ENCODE data around the gene TAF4.
A peak's percentile ranks its signal among the peaks of the same experiment; 100 is the strongest.
"Not testable (repeated sequence)": the region's sequence is repeated elsewhere in the genome, so short reads cannot be mapped to it uniquely, and the experiment has no call there.

Gene TAF4

GRCh38 chr20:62065674-62066338, at the start of gene TAF4:
TSS of gene TAF4 (minus strand) at chr20:62065881. CDS start at chr20:62065810, 71 bp downstream.
- DNase-seq, result peak; percentile 74

GRCh38 chr20:62114894-62115293, 49.2 kb upstream of the TAF4 start:
- no peak for DNase-seq

GRCh38 chr20:62112368-62112767, 46.7 kb upstream of the TAF4 start:
- no peak for DNase-seq

GRCh38 chr20:62111148-62111547, 45.5 kb upstream of the TAF4 start:
- no peak for DNase-seq

- no peak for DNase-seq
These were observed 39.9 kb upstream of the TAF4 start for GRCh38 chr20:62105592-62105991.

GRCh38 chr20:62104791-62105345, 39.2 kb upstream of the TAF4 start:
- no peak for DNase-seq

- no peak for DNase-seq
These were observed 38.6 kb upstream of the TAF4 start for GRCh38 chr20:62104234-62104789.

- no peak for DNase-seq
These were observed 38.0 kb upstream of the TAF4 start for GRCh38 chr20:62103508-62104233.

- no peak for DNase-seq
These were observed 35.4 kb upstream of the TAF4 start for GRCh38 chr20:62101078-62101477.

- DNase-seq, result no peak
These were observed 32.3 kb upstream of the TAF4 start for GRCh38 chr20:62097881-62098407.

GRCh38 chr20:62096421-62097380, 31.0 kb upstream of the TAF4 start:
- DNase-seq, result no peak

GRCh38 chr20:62089393-62089792, 23.7 kb upstream of the TAF4 start:
- DNase-seq, result no peak

- peak; percentile 21 for DNase-seq
These were observed 22.8 kb upstream of the TAF4 start for GRCh38 chr20:62088258-62089127.

- no peak for DNase-seq
These were observed 22.0 kb upstream of the TAF4 start for GRCh38 chr20:62087632-62088031.

- DNase-seq, result no peak
These were observed 21.5 kb upstream of the TAF4 start for GRCh38 chr20:62087227-62087626.

- DNase-seq, result no peak
These were observed 19.5 kb upstream of the TAF4 start for GRCh38 chr20:62085206-62085605.

- not testable (repeated sequence) for DNase-seq
These were observed 18.5 kb upstream of the TAF4 start for GRCh38 chr20:62084224-62084623.

GRCh38 chr20:62083312-62083711, 17.6 kb upstream of the TAF4 start:
- DNase-seq, result no peak

- no peak for DNase-seq
These were observed 14.7 kb upstream of the TAF4 start for GRCh38 chr20:62080249-62080990.

GRCh38 chr20:62079166-62079565, 13.5 kb upstream of the TAF4 start:
- DNase-seq, result no peak

GRCh38 chr20:62073323-62073722, 7.6 kb upstream of the TAF4 start:
- DNase-seq, result no peak

Data from CD4-positive, alpha-beta T cell treated with Interleukin-4 for 4 hours (primary cell).